Stromal cell of bone marrow (primary cell): Measurements from ENCODE around the gene POLDIP2.

Source experiments
- DNase-seq: peaks from one replicate; pipeline ENCODE4 v3.0.0-alpha.2; 2012; ENCODE audit warnings: low read depth

POLDIP2 gene

DNA sequence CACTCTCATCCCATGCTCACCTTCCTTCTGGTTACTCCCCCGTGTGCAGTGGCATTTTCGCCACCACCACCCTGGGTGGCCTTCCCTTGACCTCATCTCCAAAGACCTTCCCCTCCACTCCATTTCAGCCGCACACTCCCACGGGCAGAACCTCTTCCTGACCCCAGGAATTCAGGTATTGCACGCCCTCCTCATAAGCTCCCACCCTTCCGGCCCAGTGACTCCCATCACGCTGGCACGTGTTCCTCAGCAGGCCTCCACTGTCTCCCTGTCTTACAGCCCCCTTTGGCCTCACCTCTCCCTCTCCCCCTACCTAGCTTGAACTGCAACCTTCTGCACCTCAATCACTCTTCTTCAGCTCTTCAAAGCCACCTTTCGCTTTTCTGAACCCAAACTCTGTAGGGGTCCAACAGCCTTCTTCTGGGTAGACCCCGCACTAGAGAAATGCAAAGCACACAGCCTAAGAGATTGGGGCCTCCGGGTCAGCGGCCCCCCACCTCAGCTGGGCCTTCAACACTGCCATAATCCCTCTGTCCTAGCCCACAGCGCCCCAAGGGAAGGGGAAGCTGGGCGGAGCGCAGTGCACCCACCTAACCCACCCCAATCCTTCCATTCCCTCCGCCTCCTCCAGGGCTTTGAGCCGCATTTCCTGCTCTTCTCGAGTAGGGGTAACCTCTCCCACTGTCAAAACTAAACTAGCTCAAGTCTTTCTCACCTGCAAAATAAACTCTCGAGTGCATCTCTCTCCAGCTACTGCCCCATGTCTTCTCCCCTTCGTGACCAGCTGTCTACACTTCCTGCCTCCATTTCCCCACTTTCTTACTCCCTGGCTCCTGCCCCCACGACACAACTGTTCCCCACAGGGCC, 40.0 kb downstream of the POLDIP2 start:
- DNase-seq: no peak

DNA sequence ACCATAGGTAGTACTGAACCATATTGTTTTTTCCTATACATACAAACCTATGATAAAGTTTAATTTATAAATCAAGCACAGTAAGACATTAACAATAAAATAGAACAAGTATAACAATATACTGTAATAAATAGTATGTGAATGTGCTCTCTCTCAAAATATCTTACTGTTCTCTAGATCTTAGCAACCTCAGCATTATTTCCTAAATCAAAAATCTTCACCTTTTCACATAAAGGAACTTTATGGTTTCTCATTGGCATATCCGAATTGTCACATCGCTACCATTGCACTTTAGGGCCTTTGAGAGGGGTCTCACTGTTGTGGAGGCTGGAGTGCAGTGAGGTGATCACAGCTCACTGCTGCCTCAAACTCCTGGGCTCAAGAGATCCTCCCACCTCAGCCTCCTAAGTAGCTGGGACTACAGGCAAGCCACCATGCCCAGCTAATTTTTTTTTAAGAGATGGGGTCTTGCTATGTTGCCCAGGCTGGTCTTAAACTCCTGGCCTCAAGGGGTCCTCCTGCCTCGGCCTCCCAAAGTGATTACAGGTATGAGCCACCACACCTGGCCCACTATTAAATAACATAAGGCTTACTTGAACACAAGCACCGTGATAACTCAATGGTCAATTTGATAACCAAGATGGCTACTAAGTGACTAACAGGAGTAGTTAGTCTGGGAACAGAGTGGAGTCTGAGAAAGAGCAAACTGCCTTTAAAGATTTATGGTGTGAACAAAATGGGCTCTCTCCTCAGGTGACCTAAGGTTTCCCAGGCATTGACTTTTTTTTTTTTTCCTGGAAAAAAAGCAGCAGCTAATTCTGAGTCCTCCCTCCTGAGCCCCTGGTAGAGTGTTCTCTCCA, 41.3 kb downstream of the POLDIP2 start:
- DNase-seq: no peak

DNA sequence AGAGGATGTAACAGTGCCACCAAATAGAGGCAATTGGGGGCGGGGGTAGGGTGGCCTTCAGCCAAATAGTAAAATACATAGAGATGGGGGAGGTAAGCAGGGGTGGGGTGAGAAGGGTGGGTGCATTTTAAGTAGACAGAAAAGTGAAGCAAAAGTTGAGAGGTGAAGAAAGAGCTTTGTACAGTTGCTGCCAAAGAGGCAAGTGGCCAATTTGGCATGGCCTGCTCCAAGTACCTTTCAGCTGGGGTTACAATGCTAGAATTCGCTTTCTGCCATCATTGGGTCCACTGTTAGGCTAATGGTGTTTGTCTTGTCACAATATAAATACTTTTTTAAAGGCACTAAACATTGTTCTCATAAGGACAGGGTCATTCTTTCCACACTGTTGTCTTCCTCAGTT, 43.5 kb downstream of the POLDIP2 start:
- DNase-seq: no peak

DNA sequence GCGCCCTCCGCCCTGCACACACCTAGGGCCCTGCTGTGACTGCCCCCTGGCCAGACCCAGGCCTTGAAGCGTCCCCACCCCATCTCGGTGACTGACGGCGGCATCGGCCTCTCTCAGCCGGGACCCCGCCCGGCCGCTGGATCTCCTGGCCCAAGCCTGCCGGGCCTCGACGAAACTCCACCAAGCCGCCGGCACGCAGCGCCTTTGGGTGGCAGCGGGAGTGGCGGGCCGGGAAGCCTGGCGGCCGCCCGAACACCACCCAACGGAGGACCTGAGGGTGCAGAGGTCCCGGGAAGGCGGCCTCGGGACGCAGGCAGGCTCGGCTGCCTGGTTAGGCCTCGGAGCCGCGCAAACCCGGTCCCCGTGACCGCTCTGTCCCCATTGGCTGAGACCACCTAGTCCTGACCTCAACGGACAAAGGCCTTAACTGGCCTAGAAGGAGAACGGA, 50.3 kb downstream of the POLDIP2 start:
- DNase-seq: no peak

DNA sequence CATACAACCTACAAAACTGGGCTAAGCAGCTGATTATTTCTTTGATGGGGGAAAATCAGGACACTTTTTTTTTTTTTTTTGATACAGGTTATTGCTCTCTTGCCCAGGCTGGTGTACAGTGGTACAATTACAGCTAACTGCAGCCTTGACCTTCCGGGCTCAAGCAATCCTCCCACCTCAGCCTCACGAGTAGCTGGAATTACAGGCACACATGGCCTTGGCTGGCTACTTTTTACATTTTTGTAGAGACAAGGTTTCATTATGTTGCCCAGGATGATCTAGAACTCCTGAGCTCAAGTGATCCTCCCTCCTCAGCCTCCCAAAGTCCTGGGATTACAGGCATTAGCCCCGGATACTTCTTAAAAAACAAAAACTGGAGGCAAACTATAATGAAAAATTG, 58.9 kb downstream of the POLDIP2 start:
- DNase-seq: no peak
